ENCODE measurements around the gene ZMYND19. TPM values are rescaled to one million over a fixed set of nuclear protein-coding genes. Genes with fewer than 3 reads are reported as not detected.
"Not testable (repeated sequence)": the region's sequence is repeated elsewhere in the genome, so short reads cannot be mapped to it uniquely, and the experiment has no call there.

The ZMYND19 gene
- total RNA-seq, 1 donor from 2014 or later = 10.3 TPM

DNA sequence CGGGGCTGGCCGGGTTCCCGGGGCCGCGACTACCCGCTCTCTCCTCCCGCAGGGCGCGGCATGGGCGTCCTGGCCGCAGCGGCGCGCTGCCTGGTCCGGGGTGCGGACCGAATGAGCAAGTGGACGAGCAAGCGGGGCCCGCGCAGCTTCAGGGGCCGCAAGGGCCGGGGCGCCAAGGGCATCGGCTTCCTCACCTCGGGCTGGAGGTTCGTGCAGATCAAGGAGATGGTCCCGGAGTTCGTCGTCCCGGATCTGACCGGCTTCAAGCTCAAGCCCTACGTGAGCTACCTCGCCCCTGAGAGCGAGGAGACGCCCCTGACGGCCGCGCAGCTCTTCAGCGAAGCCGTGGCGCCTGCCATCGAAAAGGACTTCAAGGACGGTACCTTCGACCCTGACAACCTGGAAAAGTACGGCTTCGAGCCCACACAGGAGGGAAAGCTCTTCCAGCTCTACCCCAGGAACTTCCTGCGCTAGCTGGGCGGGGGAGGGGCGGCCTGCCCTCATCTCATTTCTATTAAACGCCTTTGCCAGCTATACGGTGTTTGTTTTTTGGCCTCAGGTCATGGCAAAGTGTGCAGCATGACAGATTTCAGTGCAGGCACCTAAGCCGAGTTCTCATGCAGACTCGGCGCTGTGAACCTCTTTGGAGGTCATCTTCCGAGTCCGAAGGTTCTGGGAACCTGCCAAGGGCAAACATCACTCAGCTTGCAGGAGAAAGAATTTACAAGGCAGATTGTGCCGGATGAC lies 38.1 kb downstream of the ZMYND19 start:
- DNase-seq (ENCODE audit: extremely low spot score in 2 of 2) = no peak
- intact Hi-C loops (cut with DNase I) = no loop called here
- Histone ChIP-seq H3K4me1 (peaks cover 20% of the 10 kb centered on the region), H3K36me3 (peaks cover 0 to 22% of the 10 kb centered on the region in 2 donors), H3K27ac (peak overlapping the region; percentile 76), H3K9me3 (no peaks in the 10 kb centered on the region), H3K4me3 (peak overlapping the region; percentile 85 to 90), H3K27me3 (no peaks in the 10 kb centered on the region)
- TF ChIP-seq POLR2A (IDR thresholded peaks at IDR 0.05) = no peak
- TF ChIP-seq, protein P1, sequence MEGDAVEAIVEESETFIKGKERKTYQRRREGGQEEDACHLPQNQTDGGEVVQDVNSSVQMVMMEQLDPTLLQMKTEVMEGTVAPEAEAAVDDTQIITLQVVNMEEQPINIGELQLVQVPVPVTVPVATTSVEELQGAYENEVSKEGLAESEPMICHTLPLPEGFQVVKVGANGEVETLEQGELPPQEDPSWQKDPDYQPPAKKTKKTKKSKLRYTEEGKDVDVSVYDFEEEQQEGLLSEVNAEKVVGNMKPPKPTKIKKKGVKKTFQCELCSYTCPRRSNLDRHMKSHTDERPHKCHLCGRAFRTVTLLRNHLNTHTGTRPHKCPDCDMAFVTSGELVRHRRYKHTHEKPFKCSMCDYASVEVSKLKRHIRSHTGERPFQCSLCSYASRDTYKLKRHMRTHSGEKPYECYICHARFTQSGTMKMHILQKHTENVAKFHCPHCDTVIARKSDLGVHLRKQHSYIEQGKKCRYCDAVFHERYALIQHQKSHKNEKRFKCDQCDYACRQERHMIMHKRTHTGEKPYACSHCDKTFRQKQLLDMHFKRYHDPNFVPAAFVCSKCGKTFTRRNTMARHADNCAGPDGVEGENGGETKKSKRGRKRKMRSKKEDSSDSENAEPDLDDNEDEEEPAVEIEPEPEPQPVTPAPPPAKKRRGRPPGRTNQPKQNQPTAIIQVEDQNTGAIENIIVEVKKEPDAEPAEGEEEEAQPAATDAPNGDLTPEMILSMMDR (IDR thresholded peaks at IDR 0.05) = no peak
- TF ChIP-seq POLR2AphosphoS5 (IDR thresholded peaks at IDR 0.05; ENCODE audit: insufficient read depth in 1 of 2, low read depth in 1 of 2) = peak in 1 of 2 donors; percentile 6

DNA sequence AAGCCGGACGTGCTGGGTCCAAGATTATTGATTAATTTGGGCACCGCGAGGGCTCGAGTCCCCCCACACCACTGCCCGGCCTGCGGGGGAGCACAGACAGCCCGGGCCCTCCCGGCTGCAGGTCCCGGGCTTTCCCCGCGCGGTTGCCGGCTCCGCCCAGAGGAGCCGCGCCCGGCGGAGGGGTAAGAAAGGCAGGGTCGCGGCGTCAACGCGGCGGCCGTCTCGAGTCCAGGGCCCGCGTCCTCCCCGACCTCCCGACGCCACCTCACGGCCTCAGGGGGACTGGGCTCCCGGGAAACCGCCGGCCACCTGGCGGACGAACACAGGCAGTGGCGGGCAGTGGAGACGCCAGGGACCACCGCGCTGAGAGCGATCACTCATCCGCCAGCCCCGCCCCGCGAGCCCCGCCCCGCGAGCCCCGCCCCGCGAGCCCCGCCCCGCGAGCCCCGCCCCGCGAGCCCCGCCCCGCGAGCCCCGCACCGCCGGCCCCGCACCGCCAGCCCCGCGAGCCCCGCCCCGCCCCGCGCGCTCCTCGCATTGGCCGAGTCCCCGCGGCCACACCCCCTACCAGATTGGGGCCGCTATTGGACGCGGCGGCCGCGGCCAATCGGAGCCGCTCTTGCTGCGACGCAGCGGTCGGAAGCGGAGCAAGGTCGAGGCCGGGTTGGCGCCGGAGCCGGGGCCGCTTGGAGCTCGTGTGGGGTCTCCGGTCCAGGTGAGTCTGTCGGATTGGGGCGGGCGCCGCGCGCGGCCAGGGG lies 38.9 kb downstream of the ZMYND19 start, which contains the start of gene MRPL41:
TSS of gene MRPL41 (plus strand) at position 616 of the 758 bp plus-strand sequence. CDS start 203 bp downstream, outside the sequence.
- no peaks in the 10 kb centered on the region for H3K27me3 ChIP-seq
- peak within 1 kb of the TSS; percentile 93 for H3K27ac ChIP-seq
- intact Hi-C loops (cut with DNase I) = no loop called here
- no peaks in the 10 kb centered on the region for H3K9me3 ChIP-seq
- H3K36me3 ChIP-seq = peaks cover 0 to 18% of the 10 kb centered on the region in 2 donors
- H3K4me3 ChIP-seq = peak within 1 kb of the TSS; percentile 85 to 90
- DNase-seq (ENCODE audit: extremely low spot score in 2 of 2) = no peak
- TF ChIP-seq POLR2A (IDR thresholded peaks at IDR 0.05) = peak in 1 of 2 donors; percentile 40
- TF ChIP-seq, protein P1 (IDR thresholded peaks at IDR 0.05) = peak in 2 of 3 experiments; percentile 15 to 34
- peak in 1 of 2 donors; percentile 66 for TF ChIP-seq POLR2AphosphoS5 (IDR thresholded peaks at IDR 0.05; ENCODE audit: insufficient read depth in 1 of 2, low read depth in 1 of 2)
- H3K4me1 ChIP-seq = peaks cover 20% of the 10 kb centered on the region

DNA sequence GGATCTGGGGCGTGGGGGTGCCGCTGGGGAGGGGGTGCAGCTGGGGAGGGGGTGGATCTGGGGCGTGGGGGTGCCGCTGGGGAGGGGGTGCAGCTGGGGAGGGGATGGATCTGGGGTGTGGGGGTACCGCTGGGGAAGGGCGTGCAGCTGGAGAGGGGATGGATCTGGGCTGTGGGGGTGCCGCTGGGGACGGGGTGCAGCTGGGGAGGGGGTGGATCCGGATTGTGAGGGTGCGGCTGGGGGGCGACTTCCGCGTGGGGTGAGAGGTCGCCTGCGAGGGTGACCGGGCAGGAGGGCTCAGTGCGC lies 39.4 kb downstream of the ZMYND19 start:
- Histone ChIP-seq H3K27ac (peak overlapping the region; percentile 93), H3K4me3 (peak overlapping the region; percentile 58 to 85), H3K36me3 (peaks cover 0 to 13% of the 10 kb centered on the region in 2 donors), H3K4me1 (peaks cover 20% of the 10 kb centered on the region)
- intact Hi-C loops (cut with DNase I); DNase-seq (ENCODE audit: extremely low spot score in 2 of 2); H3K27me3 ChIP-seq; H3K9me3 ChIP-seq: not testable (repeated sequence)

DNA sequence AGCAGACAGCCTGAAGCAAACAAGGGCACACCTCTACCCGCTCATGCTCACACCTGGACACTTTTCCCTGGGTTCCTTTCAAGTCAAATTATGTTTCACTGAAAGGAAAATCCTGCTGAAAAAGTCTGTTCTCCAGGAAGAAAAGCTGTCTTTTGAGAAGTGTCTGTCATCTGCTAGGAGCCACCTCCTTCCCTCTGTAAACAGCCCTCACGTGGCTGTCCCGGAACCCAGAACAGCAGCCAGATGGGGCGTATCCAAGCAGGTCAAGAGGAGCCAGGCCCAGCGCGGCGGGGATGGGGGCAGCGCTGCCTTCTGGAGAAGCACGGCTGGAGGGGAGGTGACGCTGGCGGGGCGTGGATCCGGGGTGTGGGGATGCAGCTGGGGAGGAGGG lies 40.1 kb downstream of the ZMYND19 start, which contains the start of gene PNPLA7:
TSS of gene PNPLA7 (minus strand) at position 172 of the 391 bp plus-strand sequence. CDS start 205 bp downstream, outside the sequence.
- Histone ChIP-seq H3K27me3 (no peaks in the 10 kb centered on the region), H3K4me1 (peaks cover 20% of the 10 kb centered on the region), H3K27ac (peak within 1 kb of the TSS; percentile 93), H3K36me3 (peaks cover 0 to 7% of the 10 kb centered on the region in 2 donors), H3K9me3 (no peaks in the 10 kb centered on the region), H3K4me3 (peak within 1 kb of the TSS; percentile 58 to 85)
- TF ChIP-seq, protein P1 (IDR thresholded peaks at IDR 0.05) = no peak
- peak; percentile 63 to 96 for TF ChIP-seq POLR2AphosphoS5 (IDR thresholded peaks at IDR 0.05; ENCODE audit: insufficient read depth in 1 of 2, low read depth in 1 of 2)
- intact Hi-C loops (cut with DNase I) = no loop called here
- no peak for DNase-seq (ENCODE audit: extremely low spot score in 2 of 2)

DNA sequence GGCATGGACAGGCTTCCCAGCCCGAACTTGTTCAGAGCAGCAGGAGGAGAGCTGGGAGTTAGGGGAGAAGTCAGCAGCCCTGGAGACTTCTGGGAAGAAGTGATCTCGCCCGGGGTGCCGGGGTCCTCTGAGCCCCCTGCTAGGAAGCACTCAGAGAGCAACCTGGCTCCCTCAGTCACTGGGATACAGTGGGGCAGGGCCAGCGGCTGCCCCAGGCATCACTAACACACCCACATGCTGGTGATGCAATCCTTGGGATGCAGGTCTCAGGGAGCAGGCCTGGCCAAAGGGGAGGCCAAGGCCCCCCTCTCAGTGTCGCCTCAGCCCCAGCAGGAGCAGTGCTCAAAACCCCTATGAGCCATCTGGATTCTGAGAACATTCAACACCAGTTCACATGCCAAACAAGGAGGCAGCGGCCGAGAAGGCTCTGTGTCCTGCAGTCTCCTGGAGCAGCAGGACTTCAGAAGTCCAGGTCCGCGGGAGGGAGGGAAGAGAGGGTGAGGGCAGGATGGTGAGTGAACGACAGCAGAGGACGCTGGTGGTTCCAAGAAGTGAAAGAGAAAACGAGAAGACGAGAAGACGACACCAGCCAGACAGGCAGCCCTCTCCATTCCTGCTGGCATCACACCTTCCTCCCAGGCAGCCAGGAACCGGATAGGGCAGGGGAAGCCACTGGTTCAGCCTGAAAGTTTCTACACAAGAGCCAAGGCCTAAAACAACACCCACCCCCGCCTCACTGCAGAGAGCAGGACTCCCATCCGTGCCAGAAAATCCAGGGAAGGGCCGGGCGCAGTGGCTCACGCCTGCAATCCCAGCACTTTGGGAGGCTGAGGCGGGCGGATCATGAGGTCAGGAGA lies 42.4 kb downstream of the ZMYND19 start:
- Histone ChIP-seq H3K36me3 (no peaks in the 10 kb centered on the region), H3K27ac (peak overlapping the region; percentile 3), H3K4me1 (peaks cover 22% of the 10 kb centered on the region), H3K9me3 (no peaks in the 10 kb centered on the region), H3K27me3 (no peaks in the 10 kb centered on the region), H3K4me3 (no peak overlapping the region)
- intact Hi-C loops (cut with DNase I) = no loop called here
- DNase-seq (ENCODE audit: extremely low spot score in 2 of 2) = no peak
- TF ChIP-seq POLR2A (IDR thresholded peaks at IDR 0.05) (no peak), POLR2AphosphoS5 (IDR thresholded peaks at IDR 0.05; ENCODE audit: insufficient read depth in 1 of 2, low read depth in 1 of 2) (no peak)
- TF ChIP-seq, protein P1 (IDR thresholded peaks at IDR 0.05) = no peak
